SU-DHL-6 (cell line): ENCODE measurements around the gene CSNK1A1.

Experiments
- H2AFZ ChIP-seq: fragments of 200-600 bp; sonication (generic); 2 replicates; pipeline ENCODE4 v1.6.1; 2014; ENCODE audit warnings: low read depth, mild to moderate bottlenecking, moderate library complexity, mixed read lengths, antibody characterized with exemption, low read length; ENCODE audit not compliant: severe bottlenecking
- H3F3A ChIP-seq: fragments of 200-600 bp; shearing (Covaris generic); 2 replicates; pipeline ENCODE4 v1.6.0; 2016; ENCODE audit warnings: antibody characterized with exemption, mild to moderate bottlenecking; ENCODE audit not compliant: insufficient read depth
- H3K27ac ChIP-seq: fragments of 200-600 bp; sonication (generic); 2 replicates; pipeline ENCODE4 v1.5.1; 2016; ENCODE audit warnings: low read depth, mild to moderate bottlenecking, low read length, moderate library complexity, mixed read lengths
- H3K27me3 ChIP-seq: fragments of 200-600 bp; sonication (generic), shearing (Covaris generic); 2 replicates; pipeline ENCODE4 v1.6.0; 2014; ENCODE audit warnings: mild to moderate bottlenecking, low read length
- H3K36me3 ChIP-seq: fragments of 200-600 bp; sonication (generic); 2 replicates; pipeline ENCODE4 v1.6.1; 2014; ENCODE audit warnings: mild to moderate bottlenecking, low read length, mixed read lengths
- H3K4me2 ChIP-seq: fragments of 300-600, 200-600 bp; shearing (Covaris generic), sonication (generic); 2 replicates; pipeline ENCODE4 v1.6.0; 2014; ENCODE audit warnings: low read length, low read depth, mild to moderate bottlenecking; ENCODE audit not compliant: poor library complexity, severe bottlenecking
- H3K4me3 ChIP-seq: fragments of 200-600 bp; sonication (generic); 2 replicates; pipeline ENCODE4 v1.5.1; 2014; ENCODE audit warnings: antibody characterized with exemption, low read length, mild to moderate bottlenecking, mixed read lengths; ENCODE audit not compliant: insufficient read depth, poor library complexity, severe bottlenecking
- H3K79me2 ChIP-seq: fragments of 200-600 bp; sonication (generic); 2 replicates; pipeline ENCODE4 v1.6.1; 2014; ENCODE audit warnings: mild to moderate bottlenecking, low read length, moderate library complexity; ENCODE audit not compliant: insufficient read depth
- H3K9ac ChIP-seq: fragments of 200-600 bp; sonication (generic); 2 replicates; pipeline ENCODE4 v1.7.0; 2014; ENCODE audit warnings: mild to moderate bottlenecking, low read length
- H3K9me2 ChIP-seq: fragments of 200-600 bp; sonication (generic); replicated peaks from 2 replicates; pipeline ENCODE4 v1.6.1; 2014; ENCODE audit warnings: low read length; ENCODE audit not compliant: insufficient read depth
- H3K9me3 ChIP-seq: fragments of 200-600 bp; sonication (generic); 2 replicates; pipeline ENCODE4 v1.6.1; 2014; ENCODE audit warnings: low read length, mixed read lengths; ENCODE audit not compliant: insufficient read depth
- H4K20me1 ChIP-seq: fragments of 200-600 bp; sonication (generic); 2 replicates; pipeline ENCODE4 v1.6.1; 2014; ENCODE audit warnings: low read depth, mild to moderate bottlenecking, antibody characterized with exemption, low read length, moderate library complexity, mixed read lengths
- CTCF ChIP-seq: fragments of 200-600 bp; sonication (generic); IDR thresholded peaks from one replicate; pipeline ENCODE4 v1.5.1; 2017; ENCODE audit warnings: antibody characterized with exemption, mild to moderate bottlenecking, low read length, moderate library complexity; ENCODE audit not compliant: insufficient read depth, poor library complexity, severe bottlenecking
- EZH2phosphoT487 ChIP-seq: fragments of 200-600 bp; sonication (generic), shearing (Covaris generic); conservative IDR thresholded peaks from 2 replicates; pipeline ENCODE4 v1.6.1; 2018; ENCODE audit warnings: mild to moderate bottlenecking, antibody characterized with exemption, low read length, moderate library complexity, mixed read lengths

Gene CSNK1A1

DNA sequence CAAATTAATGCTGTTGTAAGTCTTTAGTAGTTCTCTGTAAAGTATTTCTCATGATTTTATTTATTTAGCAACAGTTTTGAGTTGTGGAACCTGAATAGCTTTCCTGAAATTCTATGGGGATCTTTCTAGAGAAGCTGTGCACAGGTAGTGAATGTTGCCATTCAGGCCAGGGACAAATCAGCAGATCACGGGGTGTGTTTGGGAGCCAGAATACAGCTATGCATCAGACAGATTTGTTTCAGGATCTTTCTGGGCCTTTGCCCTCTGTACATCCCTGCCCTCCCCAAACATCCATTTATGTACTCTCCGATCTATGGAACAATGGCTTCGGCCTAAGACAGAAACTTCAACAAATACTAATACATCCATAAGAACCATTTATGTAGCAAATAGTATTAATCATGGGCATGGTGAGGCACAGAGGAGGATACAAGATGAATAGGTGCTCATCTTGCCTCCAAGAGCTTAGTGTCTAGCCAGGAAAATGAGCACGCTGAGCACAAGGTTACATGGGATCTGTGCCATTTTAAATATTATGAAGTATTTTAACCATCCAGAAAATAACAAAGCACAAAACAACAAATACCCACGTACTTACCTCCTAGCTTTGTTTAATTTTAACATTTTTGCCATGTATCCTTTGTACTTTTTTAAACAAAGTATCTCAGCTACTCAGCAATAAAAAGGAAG is 43.1 kb upstream of the CSNK1A1 start:
- Histone ChIP-seq H3K4me2 (no peak overlapping the region), H3F3A (no peaks in the 10 kb centered on the region), H3K27ac (no peak overlapping the region), H3K9me2 (no peaks in the 10 kb centered on the region), H2AFZ (no peak overlapping the region), H3K9ac (no peak overlapping the region), H4K20me1 (no peaks in the 10 kb centered on the region), H3K36me3 (no peaks in the 10 kb centered on the region), H3K27me3 (no peaks in the 10 kb centered on the region), H3K79me2 (no peaks in the 10 kb centered on the region), H3K9me3 (no peaks in the 10 kb centered on the region), H3K4me3 (no peak overlapping the region)
- no peak for TF ChIP-seq CTCF
- TF ChIP-seq EZH2phosphoT487, result no peak

DNA sequence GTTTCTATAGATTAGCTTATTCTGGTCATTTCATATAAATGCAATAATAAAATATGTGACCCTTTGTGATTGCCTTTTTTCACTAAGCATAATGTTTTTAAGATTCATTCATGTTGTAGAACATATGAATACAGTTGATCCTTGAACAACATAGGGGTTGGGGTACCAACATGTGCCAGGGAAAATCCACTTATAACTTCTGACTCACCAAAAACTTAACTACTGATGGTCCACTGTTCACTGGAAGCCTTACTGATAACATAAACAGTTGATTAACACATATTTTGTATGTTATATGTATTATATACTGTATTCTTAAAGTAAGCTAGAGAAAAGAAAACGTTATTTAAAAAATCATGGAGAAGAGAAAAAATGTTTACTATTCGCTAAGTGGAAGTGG is 42.1 kb upstream of the CSNK1A1 start:
- no peak overlapping the region for H3K9ac ChIP-seq
- H3K79me2 ChIP-seq, result no peaks in the 10 kb centered on the region
- no peak overlapping the region for H3K4me3 ChIP-seq
- no peaks in the 10 kb centered on the region for H3K9me3 ChIP-seq
- no peaks in the 10 kb centered on the region for H3K27me3 ChIP-seq
- H3K27ac ChIP-seq, result no peak overlapping the region
- no peaks in the 10 kb centered on the region for H3K36me3 ChIP-seq
- H3K4me2 ChIP-seq, result no peak overlapping the region
- H2AFZ ChIP-seq, result no peak overlapping the region
- H3F3A ChIP-seq, result no peaks in the 10 kb centered on the region
- no peaks in the 10 kb centered on the region for H3K9me2 ChIP-seq
- H4K20me1 ChIP-seq, result no peaks in the 10 kb centered on the region
- TF ChIP-seq CTCF (no peak), EZH2phosphoT487 (no peak)

DNA sequence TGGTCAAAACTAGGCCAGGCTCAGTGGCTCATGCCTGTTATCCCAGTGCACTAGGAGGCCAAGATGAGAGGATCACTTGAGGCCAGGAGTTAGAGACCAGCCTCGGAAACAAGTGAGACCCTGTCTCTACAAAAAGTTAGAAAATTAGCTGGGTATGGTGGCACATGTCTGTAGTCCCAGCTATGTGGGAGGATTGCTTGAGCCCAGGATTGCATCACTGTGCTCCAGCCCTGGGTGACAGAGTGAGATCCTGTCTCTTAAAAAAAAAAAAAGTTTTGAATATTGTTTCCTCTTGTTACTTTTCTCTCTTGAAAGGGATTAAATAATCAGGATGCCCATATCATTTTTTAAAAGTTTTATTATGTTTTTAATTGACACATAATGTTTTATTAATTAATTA is 37.7 kb upstream of the CSNK1A1 start:
- no peaks in the 10 kb centered on the region for H3K36me3 ChIP-seq
- no peaks in the 10 kb centered on the region for H3K79me2 ChIP-seq
- H4K20me1 ChIP-seq, result no peaks in the 10 kb centered on the region
- H3K4me3 ChIP-seq, result no peak overlapping the region
- no peaks in the 10 kb centered on the region for H3K9me2 ChIP-seq
- no peak overlapping the region for H3K9ac ChIP-seq
- no peak overlapping the region for H2AFZ ChIP-seq
- no peaks in the 10 kb centered on the region for H3F3A ChIP-seq
- no peak overlapping the region for H3K27ac ChIP-seq
- no peaks in the 10 kb centered on the region for H3K9me3 ChIP-seq
- TF ChIP-seq CTCF (no peak), EZH2phosphoT487 (no peak)
- no peaks in the 10 kb centered on the region for H3K27me3 ChIP-seq
- no peak overlapping the region for H3K4me2 ChIP-seq
